GM19099 (cell line): ENCODE data around the gene CD55.

Source experiments
- POLR2A ChIP-seq: IDR thresholded peaks from 3 replicates; pipeline ENCODE4 v1.6.1; 2011; ENCODE audit warnings: low read depth; ENCODE audit not compliant: insufficient read length; ENCODE audit errors: extremely low read depth

CD55 gene

GRCh38 chr1:207315435-207315834 is 6.0 kb upstream of the CD55 start:
- TF ChIP-seq POLR2A, result no peak

- no peak for TF ChIP-seq POLR2A
Measured at GRCh38 chr1:207316141-207316540, 5.3 kb upstream of the CD55 start.

GRCh38 chr1:207316622-207317391 is 4.7 kb upstream of the CD55 start:
- TF ChIP-seq POLR2A, result no peak

GRCh38 chr1:207317561-207317960 is 3.9 kb upstream of the CD55 start:
- no peak for TF ChIP-seq POLR2A

- TF ChIP-seq POLR2A, result no peak
Measured at GRCh38 chr1:207318072-207318619, 3.3 kb upstream of the CD55 start.

- TF ChIP-seq POLR2A, result no peak
Measured at GRCh38 chr1:207319199-207319598, 2.3 kb upstream of the CD55 start.

- no peak for TF ChIP-seq POLR2A
Measured at GRCh38 chr1:207321790-207322645, 540 bp downstream of the CD55 start.

GRCh38 chr1:207323425-207324225 is 2.1 kb downstream of the CD55 start:
- TF ChIP-seq POLR2A, result no peak

- TF ChIP-seq POLR2A, result no peak
Measured at GRCh38 chr1:207328004-207328403, 6.5 kb downstream of the CD55 start.

- no peak for TF ChIP-seq POLR2A
Measured at GRCh38 chr1:207328908-207329440, 7.5 kb downstream of the CD55 start.

GRCh38 chr1:207329469-207329868 is 8.0 kb downstream of the CD55 start:
- no peak for TF ChIP-seq POLR2A

- TF ChIP-seq POLR2A, result no peak
Measured at GRCh38 chr1:207330011-207330710, 8.7 kb downstream of the CD55 start.

GRCh38 chr1:207331354-207332313 is 10.2 kb downstream of the CD55 start:
- TF ChIP-seq POLR2A, result no peak
